ENCODE data around the gene ADGRV1. TPM values are rescaled to one million over a fixed set of nuclear protein-coding genes. Genes with fewer than 3 reads are reported as not detected.

ADGRV1 gene
- total RNA-seq, 1 experiment from 2014 or later: 64.8 TPM

DNA sequence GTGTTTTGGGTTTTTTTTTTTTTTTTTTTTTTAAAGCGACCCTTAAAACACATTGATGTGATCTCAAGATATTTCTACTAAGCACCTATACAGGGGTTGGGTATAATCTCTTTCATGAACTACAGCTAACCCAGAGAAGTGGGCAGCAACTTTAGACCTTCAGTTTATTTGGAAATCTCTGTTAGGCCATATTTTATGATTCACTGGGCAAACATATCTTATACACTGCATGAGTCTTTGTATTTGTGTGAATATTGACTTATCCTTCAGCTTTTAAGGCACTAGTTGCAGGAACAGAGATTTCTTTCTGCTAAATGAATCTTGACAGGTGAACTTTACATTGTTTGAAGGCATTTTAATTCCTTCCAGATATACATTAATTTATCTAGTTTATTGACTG is 630.2 kb downstream of the ADGRV1 start:
- H2BK5ac ChIP-seq (ENCODE audit: insufficient read length, low read length): no peak overlapping the region
- H3K27me3 ChIP-seq (ENCODE audit: insufficient read depth, low read length): no peaks in the 10 kb centered on the region
- H2BK120ac ChIP-seq (ENCODE audit: low read depth, low read length, poor library complexity, severe bottlenecking): no peak overlapping the region
- no peak overlapping the region for H2BK12ac ChIP-seq (ENCODE audit: insufficient read length, low read depth, low read length)
- no peak overlapping the region for H4K5ac ChIP-seq (ENCODE audit: insufficient read length, low read depth, low read length)
- no peak overlapping the region for H3K14ac ChIP-seq (ENCODE audit: insufficient read depth, low read length)
- no peak overlapping the region for H3K4ac ChIP-seq (ENCODE audit: low read depth, low read length)
- H2BK20ac ChIP-seq (ENCODE audit: low read depth, low read length, poor library complexity, severe bottlenecking): no peak overlapping the region
- H4K8ac ChIP-seq (replicated peaks; ENCODE audit: insufficient read length, low read depth, low read length): no peak overlapping the region
- H4K20me1 ChIP-seq (ENCODE audit: control insufficient read depth, insufficient read depth, insufficient read length): no peaks in the 10 kb centered on the region
- H3K4me1 ChIP-seq (ENCODE audit: insufficient read depth, low read length): no peaks in the 10 kb centered on the region
- WGBS (ENCODE audit: extremely low coverage, insufficient read length, low lambda C conversion rate): no CpG with 5 or more reads among the region's 1 CpG
- H3K4me2 ChIP-seq (ENCODE audit: insufficient read depth, insufficient read length, low read length): no peak overlapping the region
- H2AFZ ChIP-seq (ENCODE audit: low read length): no peak overlapping the region
- H3K27ac ChIP-seq (ENCODE audit: insufficient read length, low read depth, low read length): no peak overlapping the region
- no peak overlapping the region for H3K18ac ChIP-seq (ENCODE audit: insufficient read length, low read depth, low read length)
- no peaks in the 10 kb centered on the region for H3K36me3 Mint-ChIP-seq (ENCODE audit: insufficient read depth in 1 of 3, low read depth in 3 of 3)
- H3K23ac ChIP-seq (ENCODE audit: insufficient read length, low read depth, low read length): no peak overlapping the region
- no peak overlapping the region for H3K4me3 Mint-ChIP-seq
- H3K9me3 ChIP-seq (ENCODE audit: control insufficient read depth, low read depth, low read length): no peaks in the 10 kb centered on the region
- H3K27ac Mint-ChIP-seq: no peak overlapping the region
- H3K79me1 ChIP-seq (ENCODE audit: insufficient read depth, low read depth, low read length, poor library complexity, severe bottlenecking): no peaks in the 10 kb centered on the region
- no peak overlapping the region for H2BK15ac ChIP-seq (ENCODE audit: low read depth, low read length)
- no peaks in the 10 kb centered on the region for H3K9me3 Mint-ChIP-seq
- no peak for DNase-seq
- H3K56ac ChIP-seq (ENCODE audit: insufficient read length, low read depth, low read length): no peak overlapping the region
- TF ChIP-seq, protein P1, sequence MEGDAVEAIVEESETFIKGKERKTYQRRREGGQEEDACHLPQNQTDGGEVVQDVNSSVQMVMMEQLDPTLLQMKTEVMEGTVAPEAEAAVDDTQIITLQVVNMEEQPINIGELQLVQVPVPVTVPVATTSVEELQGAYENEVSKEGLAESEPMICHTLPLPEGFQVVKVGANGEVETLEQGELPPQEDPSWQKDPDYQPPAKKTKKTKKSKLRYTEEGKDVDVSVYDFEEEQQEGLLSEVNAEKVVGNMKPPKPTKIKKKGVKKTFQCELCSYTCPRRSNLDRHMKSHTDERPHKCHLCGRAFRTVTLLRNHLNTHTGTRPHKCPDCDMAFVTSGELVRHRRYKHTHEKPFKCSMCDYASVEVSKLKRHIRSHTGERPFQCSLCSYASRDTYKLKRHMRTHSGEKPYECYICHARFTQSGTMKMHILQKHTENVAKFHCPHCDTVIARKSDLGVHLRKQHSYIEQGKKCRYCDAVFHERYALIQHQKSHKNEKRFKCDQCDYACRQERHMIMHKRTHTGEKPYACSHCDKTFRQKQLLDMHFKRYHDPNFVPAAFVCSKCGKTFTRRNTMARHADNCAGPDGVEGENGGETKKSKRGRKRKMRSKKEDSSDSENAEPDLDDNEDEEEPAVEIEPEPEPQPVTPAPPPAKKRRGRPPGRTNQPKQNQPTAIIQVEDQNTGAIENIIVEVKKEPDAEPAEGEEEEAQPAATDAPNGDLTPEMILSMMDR (conservative IDR thresholded peaks at IDR 0.05): no peak
- H3K23me2 ChIP-seq (ENCODE audit: insufficient read length, low read depth, low read length, poor library complexity, severe bottlenecking): no peaks in the 10 kb centered on the region
- H4K91ac ChIP-seq (ENCODE audit: insufficient read length, low read depth, low read length): no peak overlapping the region
- no peaks in the 10 kb centered on the region for H3K79me2 ChIP-seq (ENCODE audit: insufficient read depth, low read length)
- H3T11ph ChIP-seq (ENCODE audit: low read length): no peak overlapping the region
- no peak overlapping the region for H3K9ac ChIP-seq (ENCODE audit: extremely low read depth, insufficient read length, low read length)
- H2AK5ac ChIP-seq (ENCODE audit: insufficient read length, low read length): no peak overlapping the region
- peaks cover 15 to 16% of the 10 kb centered on the region in 2 experiments for H3K4me1 Mint-ChIP-seq
- H3K27me3 Mint-ChIP-seq (ENCODE audit: low read depth): no peaks in the 10 kb centered on the region

Measured in H9 (cell line).